GM19238 (cell line): ENCODE measurements around the gene XYLB.

Experiments
- DNase-seq: peaks from one replicate; pipeline ENCODE4 v3.0.0; 2011; ENCODE audit warnings: low spot score; ENCODE audit not compliant: insufficient read length

XYLB gene

DNA sequence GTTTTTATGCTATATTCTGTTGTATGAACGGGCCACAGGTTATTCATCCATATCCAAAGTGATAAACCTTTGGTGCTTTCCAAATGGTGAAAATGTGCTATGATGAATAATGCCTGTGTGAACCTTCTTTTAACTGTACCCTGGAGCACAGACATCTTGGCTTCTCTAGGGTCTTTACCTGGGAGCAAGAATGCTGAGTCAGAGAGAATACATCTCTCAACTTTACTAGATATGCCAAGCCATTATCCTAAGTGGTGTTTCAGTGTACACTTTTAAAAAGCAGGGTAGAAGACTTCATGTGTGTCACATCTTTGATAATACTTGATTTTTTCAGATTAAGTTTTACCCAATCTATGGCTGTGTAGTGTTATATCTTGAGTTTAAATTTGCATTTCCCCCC, 23.5 kb upstream of the XYLB start:
- no peak for DNase-seq

DNA sequence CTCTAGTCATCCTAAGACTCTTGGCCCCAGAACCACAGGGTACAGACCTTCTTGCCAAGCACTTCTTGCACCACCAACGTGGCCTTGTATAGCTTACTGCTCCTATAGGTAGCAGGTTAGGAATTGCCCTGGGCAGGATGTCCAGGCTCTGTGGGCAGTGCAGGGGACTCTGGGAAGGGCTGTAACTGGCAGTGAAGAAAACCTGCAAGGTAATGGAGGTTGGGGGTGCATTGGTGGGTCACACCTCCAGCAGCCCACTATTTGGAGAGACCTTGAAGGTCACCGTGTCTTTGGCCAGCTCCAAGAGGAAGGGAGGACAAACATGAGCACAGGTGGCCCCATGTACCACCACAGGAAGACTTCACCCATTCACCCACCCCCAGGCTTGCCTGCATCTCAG, 21.3 kb upstream of the XYLB start:
- no peak for DNase-seq

GRCh38 chr3:38327335-38328009, 19.1 kb upstream of the XYLB start:
- no peak for DNase-seq

GRCh38 chr3:38331257-38332022, 15.1 kb upstream of the XYLB start:
- no peak for DNase-seq

- DNase-seq: no peak
These were observed 14.4 kb upstream of the XYLB start for GRCh38 chr3:38332201-38332600.

DNA sequence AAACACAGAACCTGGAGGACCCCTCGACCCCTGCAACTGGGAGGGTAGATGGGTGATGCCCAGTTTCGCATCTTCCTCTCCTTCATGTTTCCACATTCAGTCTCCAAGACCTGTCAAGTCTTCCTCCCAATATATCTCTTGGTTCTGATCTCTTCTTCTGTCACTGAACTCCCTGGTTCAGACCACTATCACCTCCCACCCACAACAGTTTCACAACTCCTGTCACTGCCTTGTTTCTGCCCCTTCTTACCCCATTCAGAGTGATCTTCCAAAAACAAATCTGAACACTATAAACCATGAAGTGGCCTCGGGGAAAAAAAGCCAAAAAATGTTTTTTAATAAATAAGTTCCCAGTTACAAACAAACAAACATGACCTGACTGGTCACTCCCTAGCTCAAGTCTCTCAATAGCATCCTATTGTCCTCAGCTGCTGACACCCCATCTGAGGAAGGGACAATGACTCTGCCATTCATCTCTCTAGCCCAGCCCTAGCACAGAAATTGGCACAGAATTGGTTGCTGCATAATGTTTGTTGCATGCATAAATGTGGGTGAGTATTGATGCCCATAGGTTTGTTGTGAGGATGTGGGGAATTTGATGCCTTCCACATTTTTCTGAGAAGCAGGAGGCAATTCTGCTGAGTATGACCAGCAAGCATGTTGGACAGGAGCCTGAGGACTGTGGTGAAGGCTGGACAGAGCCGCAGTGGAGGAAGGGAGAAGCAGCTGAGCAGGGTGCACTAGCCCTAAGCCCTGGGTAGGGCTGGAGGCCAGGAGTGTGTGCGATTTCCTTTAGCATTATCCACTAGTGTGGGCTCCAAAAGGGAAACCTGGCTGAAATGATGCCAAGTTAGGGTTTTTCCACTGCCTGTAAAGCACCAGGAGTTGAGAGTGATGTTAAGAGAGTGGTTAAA, 12.2 kb upstream of the XYLB start:
- no peak for DNase-seq

- no peak for DNase-seq
These were observed 11.3 kb upstream of the XYLB start for GRCh38 chr3:38335263-38335662.

DNA sequence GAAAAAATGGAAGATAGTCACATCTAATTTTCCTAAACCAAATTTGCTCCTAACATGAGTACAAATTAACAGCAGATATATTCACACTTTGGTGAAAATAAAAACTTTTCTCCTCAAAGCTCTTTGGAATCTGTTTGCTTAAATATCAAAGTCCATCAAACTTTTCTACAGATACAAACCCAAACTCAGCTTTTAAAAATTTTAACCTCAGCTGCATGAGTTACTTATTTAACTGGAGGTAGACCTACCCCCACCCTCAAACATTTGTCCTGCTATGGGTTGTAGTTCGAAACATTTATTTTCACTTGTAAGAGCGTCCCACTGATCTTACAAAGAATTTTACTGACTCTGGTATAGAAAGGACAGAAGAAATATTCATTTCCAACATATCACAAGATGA, 8.9 kb upstream of the XYLB start:
- no peak for DNase-seq

DNA sequence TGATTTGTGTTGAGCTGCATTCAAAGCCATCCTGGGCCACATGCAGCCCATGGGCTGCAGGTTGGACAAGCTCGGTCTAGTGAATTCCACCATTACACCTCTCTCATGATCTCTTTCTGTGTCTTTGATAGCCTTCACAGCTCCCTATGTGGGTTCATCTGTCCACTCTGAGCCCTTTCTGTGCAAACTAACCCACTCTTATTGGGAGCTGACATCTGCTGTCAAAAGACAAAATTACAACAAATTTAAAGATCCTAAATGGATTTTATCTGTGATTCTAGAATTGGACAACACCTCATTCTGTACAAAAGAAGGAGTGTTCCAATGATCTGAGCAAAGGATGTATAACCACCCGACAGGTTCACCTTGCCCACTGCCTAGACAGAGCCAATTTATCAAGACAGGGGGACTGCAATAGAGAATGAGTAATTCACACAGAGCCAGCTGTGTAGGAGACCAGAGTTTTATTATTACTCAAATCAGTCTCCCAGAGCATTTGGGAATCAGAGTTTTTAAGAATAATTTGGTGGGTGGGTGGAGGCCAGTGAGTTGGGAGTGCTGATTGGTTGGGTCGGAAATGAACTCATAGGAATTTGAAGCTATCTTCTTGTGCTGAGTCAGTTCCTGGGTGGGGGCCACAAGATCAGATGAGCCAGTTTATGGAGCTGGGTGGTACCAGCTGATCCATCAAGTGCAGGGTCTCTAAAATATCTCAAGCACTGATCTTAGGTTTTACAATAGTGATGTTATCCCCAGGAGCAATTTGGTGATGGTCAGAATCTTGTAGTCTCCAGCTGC, 2.6 kb upstream of the XYLB start:
- DNase-seq: no peak

DNA sequence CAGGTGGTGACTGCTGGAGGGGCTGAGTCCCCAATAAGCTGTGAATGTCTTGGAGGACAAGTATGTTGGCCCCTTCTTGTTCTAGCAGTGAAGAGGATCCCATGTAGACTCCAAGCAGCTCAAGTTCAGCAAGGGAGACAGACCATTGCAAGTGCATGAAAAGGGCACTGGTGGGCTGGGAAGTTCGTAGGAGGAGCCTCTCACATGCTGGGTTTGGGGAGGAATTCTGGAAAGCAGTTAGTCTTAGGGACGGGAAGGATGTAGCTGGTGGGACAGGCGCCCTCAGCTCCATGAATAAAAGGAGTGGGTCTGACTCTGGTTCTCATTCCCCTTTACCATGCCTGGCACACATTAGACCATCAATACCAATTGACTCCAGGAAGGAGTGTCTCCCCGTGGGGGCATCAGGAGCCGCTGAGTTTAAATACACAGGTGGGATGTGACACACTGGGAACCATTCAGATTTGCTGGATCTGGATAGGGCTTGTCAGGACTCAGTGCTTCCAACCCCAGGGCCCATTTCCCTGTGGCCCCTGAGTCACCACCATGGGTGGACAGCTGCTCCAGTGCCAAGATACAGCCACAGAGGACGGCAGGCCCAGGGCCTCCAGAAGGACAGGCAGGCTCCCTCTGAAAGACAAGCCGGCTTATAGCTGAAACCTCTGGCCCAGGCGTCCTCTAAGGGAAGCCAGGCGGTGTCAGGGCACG, 552 bp upstream of the XYLB start:
- no peak for DNase-seq

- no peak for DNase-seq
These were observed 1.0 kb downstream of the XYLB start for GRCh38 chr3:38347421-38348200.

- DNase-seq: no peak
These were observed 2.3 kb downstream of the XYLB start for GRCh38 chr3:38348903-38349302.

DNA sequence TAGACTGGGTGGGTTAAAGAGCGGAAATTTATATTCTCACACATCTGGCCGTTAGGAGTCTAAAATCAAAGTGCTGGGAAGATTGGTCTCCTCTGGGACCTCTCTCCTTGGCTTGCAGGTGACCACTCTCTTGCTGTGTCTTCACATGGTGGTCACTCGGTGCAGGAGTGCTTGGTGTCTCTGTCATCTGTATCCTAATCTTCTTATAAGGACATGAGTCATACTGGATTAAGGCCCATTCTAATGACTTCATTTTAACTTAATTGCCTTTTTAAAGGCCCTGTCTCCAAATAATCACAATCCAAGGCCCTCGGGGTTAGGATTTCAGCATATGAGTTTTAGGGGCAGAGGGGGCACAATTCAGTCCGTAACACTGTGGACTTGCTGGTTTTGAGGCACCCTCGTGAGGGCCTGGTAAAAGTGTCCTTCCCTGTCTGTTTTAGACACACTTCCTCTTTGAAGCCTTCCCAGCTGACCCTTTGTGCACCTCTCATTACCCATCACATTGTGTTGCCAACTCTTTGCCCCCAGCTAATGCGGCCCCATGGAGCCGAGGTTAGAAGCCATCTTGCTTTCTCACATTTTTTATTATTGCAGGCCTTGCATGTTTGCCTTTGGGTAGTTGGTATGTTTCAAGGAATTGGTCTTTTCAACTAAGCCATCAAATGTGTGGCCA, 3.2 kb downstream of the XYLB start:
- no peak for DNase-seq

DNA sequence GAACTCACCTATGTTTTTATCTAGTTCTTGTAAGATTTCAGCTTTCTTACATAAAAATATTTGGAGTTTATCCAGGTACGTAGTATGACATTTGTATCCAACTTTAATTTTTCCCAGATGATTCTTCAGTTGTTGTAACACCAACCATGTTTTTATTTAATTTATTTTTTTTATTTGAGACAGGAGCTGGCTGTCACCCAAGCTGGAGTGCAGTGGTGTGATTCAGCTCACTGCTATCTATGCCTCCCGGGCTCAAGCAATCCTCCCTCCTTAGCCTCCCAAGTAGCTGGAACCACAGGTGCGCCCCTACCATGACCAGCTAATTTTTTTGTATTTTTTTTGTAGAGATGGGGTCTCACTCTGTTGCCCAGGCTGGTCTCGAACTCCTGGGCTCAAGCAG, 6.6 kb downstream of the XYLB start:
- no peak for DNase-seq

GRCh38 chr3:38354588-38355330, 8.2 kb downstream of the XYLB start:
- DNase-seq: no peak

DNA sequence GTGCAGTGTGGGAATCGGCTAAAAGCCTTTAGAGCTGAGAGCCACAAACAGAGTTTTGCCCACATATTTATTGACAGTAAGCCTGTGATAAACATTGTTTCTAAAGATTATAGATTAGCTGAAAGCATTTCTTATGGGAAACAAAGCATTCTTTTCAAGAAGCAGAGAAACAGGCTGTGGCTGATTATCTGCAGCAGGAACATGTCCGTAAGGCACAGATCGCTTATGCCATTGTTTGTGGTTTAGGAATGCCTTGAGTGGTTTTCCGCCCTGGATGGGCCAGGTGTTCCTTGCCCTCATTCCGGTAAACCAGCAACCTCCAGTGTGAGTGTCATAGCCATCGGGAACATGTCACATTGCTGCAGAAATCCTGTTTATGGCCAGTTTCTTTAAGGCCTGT, 12.5 kb downstream of the XYLB start:
- DNase-seq: no peak

DNA sequence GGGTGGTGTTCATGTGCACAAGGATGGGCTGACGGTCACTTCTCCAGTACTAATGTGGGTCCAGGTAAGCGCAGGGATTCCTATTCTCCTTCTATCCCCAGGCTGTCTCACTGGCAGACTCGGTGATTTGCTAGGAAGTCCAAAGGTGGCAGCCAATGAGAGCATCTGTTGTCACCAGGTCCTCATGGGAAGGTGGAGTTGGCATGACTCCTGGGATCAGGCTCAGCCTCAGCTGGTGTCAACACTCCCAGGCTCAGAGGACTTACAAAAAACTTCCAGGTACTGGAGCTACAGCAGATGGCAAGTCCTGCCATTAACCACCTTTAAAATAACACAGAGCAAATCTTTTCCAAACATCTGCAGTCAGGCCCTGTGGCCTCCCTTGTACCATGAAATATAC, 13.8 kb downstream of the XYLB start:
- no peak for DNase-seq

GRCh38 chr3:38361496-38361895, 14.9 kb downstream of the XYLB start:
- DNase-seq: no peak

GRCh38 chr3:38362825-38363224, 16.2 kb downstream of the XYLB start:
- DNase-seq: no peak
